ENCODE measurements around the gene ELL. TPM values are rescaled to one million over a fixed set of nuclear protein-coding genes. Genes with fewer than 3 reads are reported as not detected.

Gene ELL
- total RNA-seq, 1 donor from 2014 or later: 30.5 TPM

- H3K27ac ChIP-seq: no peak overlapping the region
- no peak overlapping the region for H3K4me3 ChIP-seq
- TF ChIP-seq CTCF (IDR thresholded peaks at IDR 0.05): no peak
- H3K9me3 ChIP-seq: no peaks in the 10 kb centered on the region
- H3K27me3 ChIP-seq: no peaks in the 10 kb centered on the region
- no peak for DNase-seq (ENCODE audit: low spot score in 2 of 2)
- peaks cover 61 to 80% of the 10 kb centered on the region in 2 donors for H3K36me3 ChIP-seq
- intact Hi-C loops (cut with DNase I): loop anchor here (2.0 to 10.0 kb wide), 3 partner anchors 122 to 215 kb away; partner anchors contain the start of genes REX1BD and UBA52
- peaks cover 3 to 7% of the 10 kb centered on the region in 2 donors for H3K4me1 ChIP-seq
These were observed 71.6 kb downstream of the ELL start for GRCh38 chr19:18450021-18450930.

- intact Hi-C loops (cut with DNase I): no loop called here
- no peak overlapping the region for H3K27ac ChIP-seq
- peaks cover 3 to 7% of the 10 kb centered on the region in 2 donors for H3K4me1 ChIP-seq
- no peak overlapping the region for H3K4me3 ChIP-seq
- H3K36me3 ChIP-seq: peaks cover 67 to 87% of the 10 kb centered on the region in 2 donors
- H3K27me3 ChIP-seq: no peaks in the 10 kb centered on the region
- TF ChIP-seq CTCF (IDR thresholded peaks at IDR 0.05): no peak
- DNase-seq (ENCODE audit: low spot score in 2 of 2): no peak
- H3K9me3 ChIP-seq: no peaks in the 10 kb centered on the region
These were observed 72.3 kb downstream of the ELL start for GRCh38 chr19:18449552-18449951.

GRCh38 chr19:18446811-18447359, 75.0 kb downstream of the ELL start:
- Histone ChIP-seq H3K9me3 (no peaks in the 10 kb centered on the region), H3K4me1 (peaks cover 3 to 7% of the 10 kb centered on the region in 2 donors), H3K36me3 (peaks cover 73 to 88% of the 10 kb centered on the region in 2 donors), H3K27ac (no peak overlapping the region), H3K27me3 (no peaks in the 10 kb centered on the region), H3K4me3 (no peak overlapping the region)
- intact Hi-C loops (cut with DNase I): no loop called here
- no peak for TF ChIP-seq CTCF (IDR thresholded peaks at IDR 0.05)
- no peak for DNase-seq (ENCODE audit: low spot score in 2 of 2)

- TF ChIP-seq CTCF (IDR thresholded peaks at IDR 0.05): no peak
- Histone ChIP-seq H3K9me3 (no peaks in the 10 kb centered on the region), H3K4me1 (peaks cover 2 to 6% of the 10 kb centered on the region in 2 donors), H3K27me3 (no peaks in the 10 kb centered on the region), H3K27ac (no peak overlapping the region), H3K36me3 (peaks cover 68 to 82% of the 10 kb centered on the region in 2 donors), H3K4me3 (no peak overlapping the region)
- intact Hi-C loops (cut with DNase I): no loop called here
- no peak for DNase-seq (ENCODE audit: low spot score in 2 of 2)
These were observed 75.6 kb downstream of the ELL start for GRCh38 chr19:18446145-18446810.

GRCh38 chr19:18445262-18445948, 76.5 kb downstream of the ELL start:
- intact Hi-C loops (cut with DNase I): no loop called here

More at GRCh38 chr19:18445262-18445948, 76.5 kb downstream of the ELL start:
- no peak for TF ChIP-seq CTCF (IDR thresholded peaks at IDR 0.05)
- no peaks in the 10 kb centered on the region for H3K27me3 ChIP-seq
- H3K9me3 ChIP-seq: no peaks in the 10 kb centered on the region
- H3K36me3 ChIP-seq: peaks cover 61 to 73% of the 10 kb centered on the region in 2 donors
- H3K27ac ChIP-seq: no peak overlapping the region
- no peak for DNase-seq (ENCODE audit: low spot score in 2 of 2)
- no peaks in the 10 kb centered on the region for H3K4me1 ChIP-seq
- no peak overlapping the region for H3K4me3 ChIP-seq
